GM12878 (cell line): ENCODE results near the gene MYO18B. TPM values are rescaled to one million over a fixed set of nuclear protein-coding genes. Genes with fewer than 3 reads are reported as not detected.

Experiments used
- ATAC-seq: fragments of 200-7000 bp; cut with Tn5 transposase; 3 replicates; pipeline ENCODE4 v1.9.1; 2020; ENCODE audit warnings: mild to moderate bottlenecking, moderate library complexity
- BruUV-seq: library from RNA; stranded (reverse); fragments of 400-500 nt; replicated peaks from 2 replicates; lab custom pipeline; 2021; lab: Mats Ljungman, UMichigan
- CTCF ChIA-PET: fragments of 300-600 bp; sonication (Branson Sonifier 250); formaldehyde crosslinking; extraction: SDS; loops from one replicate; lab custom pipeline; 2021; ENCODE audit warnings: inconsistent platforms; lab: Yijun Ruan, JAX
- POLR2A ChIA-PET: fragments of 350-600 bp; formaldehyde crosslinking; extraction: SDS; loops from one replicate; lab custom pipeline; 2021; ENCODE audit warnings: inconsistent platforms; lab: Charles Lee
- RAD21 ChIA-PET: fragments of 300-600 bp; sonication (Branson Sonifier 250); formaldehyde crosslinking; loops from one replicate; lab custom pipeline; 2023; ENCODE audit warnings: antibody characterized with exemption; ENCODE audit not compliant: unreplicated experiment; lab: Charles Lee
- SMC1A ChIA-PET: fragments of 300-600 bp; sonication (Branson Sonifier 250); formaldehyde crosslinking; loops from one replicate; lab custom pipeline; 2023; ENCODE audit not compliant: unreplicated experiment, uncharacterized antibody; lab: Charles Lee
- DNase-seq: peaks from one replicate; pipeline ENCODE4 v3.0.0-alpha.2; 2011; ENCODE audit warnings: low read depth, low spot score
- FAIRE-seq: peaks from 3 replicates; lab custom pipeline; 2011; peaks lifted over from hg19 to GRCh38; lab: Jason Lieb, UNC
- H2AFZ ChIP-seq: 2 replicates; pipeline ENCODE4 v1.6.0; 2011; ENCODE audit warnings: low read depth, low read length, control low read depth; ENCODE audit not compliant: control insufficient read depth
- H3K27ac ChIP-seq: 2 replicates; pipeline ENCODE4 v1.5.1; 2011; ENCODE audit warnings: control low read depth; ENCODE audit not compliant: control insufficient read depth, insufficient read depth
- H3K27me3 ChIP-seq, 2 experiments: replicated peaks in 1 of 2; 2 replicates each; pipeline versions ENCODE4 v1.6.0 to v1.6.1; 2011; ENCODE audit warnings: low read length in 1 of 2; ENCODE audit not compliant: control insufficient read depth in 2 of 2, insufficient read depth in 2 of 2
- H3K36me3 ChIP-seq, 2 experiments: 2 replicates each; pipeline ENCODE4 v1.5.1; 2011; ENCODE audit warnings: low read length in 1 of 2; ENCODE audit not compliant: control insufficient read depth in 2 of 2, insufficient read depth in 2 of 2
- H3K4me1 ChIP-seq: 2 replicates; pipeline ENCODE4 v1.6.1; 2011; ENCODE audit warnings: mild to moderate bottlenecking, low read length, moderate library complexity, mixed read lengths; ENCODE audit not compliant: control insufficient read depth, insufficient read depth
- H3K4me2 ChIP-seq: 2 replicates; pipeline ENCODE4 v1.6.0; 2011; ENCODE audit warnings: control low read depth; ENCODE audit not compliant: control insufficient read depth, insufficient read depth
- H3K4me3 ChIP-seq: fragments of 200-600 bp; sonication (generic); 2 replicates; pipeline ENCODE4 v1.5.1; 2016
- H3K79me2 ChIP-seq: 2 replicates; pipeline ENCODE4 v1.6.0; 2011; ENCODE audit warnings: low read length; ENCODE audit not compliant: control insufficient read depth, insufficient read depth
- H3K9ac ChIP-seq: 2 replicates; pipeline ENCODE4 v1.8.0; 2011; ENCODE audit warnings: low read length, control low read depth, mixed read lengths; ENCODE audit not compliant: control insufficient read depth, insufficient read depth
- H3K9me3 ChIP-seq: replicated peaks from 3 replicates; pipeline ENCODE4 v1.5.1; 2011; ENCODE audit warnings: mild to moderate bottlenecking, low read length; ENCODE audit not compliant: control insufficient read depth, insufficient read depth
- H4K20me1 ChIP-seq: 2 replicates; pipeline ENCODE4 v1.6.0; 2011; ENCODE audit not compliant: control insufficient read depth, insufficient read depth
- EZH2 ChIP-seq: IDR thresholded peaks from 2 replicates; pipeline ENCODE4 v1.6.1; 2012; ENCODE audit warnings: low read depth, mild to moderate bottlenecking, control low read depth, inconsistent platforms, low read length, borderline replicate concordance; ENCODE audit not compliant: control insufficient read depth
- IKZF1 ChIP-seq: fragments of 450-650 bp; conservative IDR thresholded peaks from 2 replicates; pipeline ENCODE4 v1.6.1; 2017; ENCODE audit warnings: antibody characterized with exemption, mild to moderate bottlenecking
- IKZF2 ChIP-seq, 2 experiments: fragments of 450-650 bp; IDR thresholded peaks; 2 replicates each; pipeline ENCODE4 v1.6.1; 2017; ENCODE audit warnings: mild to moderate bottlenecking in 2 of 2, moderate library complexity in 2 of 2
- IRF4 ChIP-seq: IDR thresholded peaks from 2 replicates; pipeline ENCODE4 v1.6.1; 2011; ENCODE audit warnings: low read depth, low read length
- JUNB ChIP-seq: IDR thresholded peaks from 2 replicates; pipeline ENCODE4 v1.6.1; 2016; ENCODE audit warnings: antibody characterized with exemption, mild to moderate bottlenecking
- KAT2A ChIP-seq: conservative IDR thresholded peaks from 2 replicates; pipeline ENCODE4 v1.6.1; 2011; ENCODE audit warnings: low read depth, low read length; ENCODE audit not compliant: control insufficient read depth
- MEF2B ChIP-seq: fragments of 450-650 bp; IDR thresholded peaks from 2 replicates; pipeline ENCODE4 v1.6.1; 2018; ENCODE audit warnings: mild to moderate bottlenecking, moderate library complexity; ENCODE audit not compliant: partially characterized antibody, poor library complexity, severe bottlenecking
- MXI1 ChIP-seq: fragments of 150-350 bp; IDR thresholded peaks from 2 replicates; pipeline ENCODE4 v1.6.1; 2011; ENCODE audit warnings: low read depth, mild to moderate bottlenecking, inconsistent platforms, low read length, improper control_type of control experiment
- NFIC ChIP-seq: IDR thresholded peaks from 2 replicates; pipeline ENCODE4 v1.6.1; 2012; ENCODE audit warnings: low read depth, mild to moderate bottlenecking, inconsistent platforms, low read length, moderate library complexity
- POU2F2 ChIP-seq: IDR thresholded peaks from 3 replicates; pipeline ENCODE4 v1.6.1; 2011; ENCODE audit warnings: low read depth, mild to moderate bottlenecking, low read length, borderline replicate concordance
- RELB ChIP-seq: fragments of 450-650 bp; IDR thresholded peaks from 2 replicates; pipeline ENCODE4 v1.6.1; 2017; ENCODE audit warnings: low read depth, mild to moderate bottlenecking, moderate library complexity
- REST ChIP-seq: IDR thresholded peaks from 2 replicates; pipeline ENCODE4 v1.6.1; 2012; ENCODE audit warnings: mild to moderate bottlenecking, low read depth, low read length
- SREBF1 ChIP-seq: IDR thresholded peaks from 2 replicates; pipeline ENCODE4 v1.6.1; 2012; ENCODE audit warnings: mild to moderate bottlenecking, low read length
- ZNF217 ChIP-seq: fragments of 450-650 bp; IDR thresholded peaks from 2 replicates; pipeline ENCODE4 v1.6.1; 2017; ENCODE audit warnings: antibody characterized with exemption, mild to moderate bottlenecking
- WGBS: methylation state at CpG from one replicate; pipeline ENCODE4 v1.1.6; 2016; ENCODE audit warnings: low lambda C conversion rate; ENCODE audit not compliant: insufficient replicate concordance, insufficient coverage; ENCODE audit errors: missing lambda C conversion rate; 5-methylcytosine and 5-hydroxymethylcytosine counted together
- in situ Hi-C: fragments of 300-500 bp; cut with MboI; formaldehyde crosslinking; loops from 9 replicates; pipeline ENCODE4 v1.14.3; 2018; ENCODE audit warnings: mixed read lengths
- intact Hi-C: fragments of 100-400 bp; cut with micrococcal nuclease; formaldehyde crosslinking; loops from one replicate; pipeline ENCODE4 v1.14.2; 2022; ENCODE audit not compliant: unreplicated experiment
- polyA plus RNA-seq, 11 experiments: library from polyadenylated mRNA; depleted of rRNA in 4 of 11; unstranded in 6 of 11; stranded (reverse) in 5 of 11; fragments of >200 nt; fragmentation: Nextera tagmentation in 4 of 11; fragmentation: Illumina TruSeq in 1 of 11; extraction: Ambion mirVana in 4 of 11; extraction: Trizol in 1 of 11; gene quantifications; 1 replicate in 1 of 11; 2 replicates in 10 of 11; pipeline versions ENCODE4 v1.2.1 to v1.2.3, GENCODE V29; 2011 to 2016; ENCODE audit warnings: inconsistent platforms in 2 of 11, missing spikeins in 2 of 11, low read depth in 1 of 11
- total RNA-seq, 4 experiments: library from RNA; depleted of rRNA in 3 of 4; stranded (reverse); fragments of >200 nt in 3 of 4; fragmentation: Illumina TruSeq in 1 of 4; extraction: Trizol in 1 of 4; gene quantifications; 2 replicates each; pipeline versions ENCODE4 v1.2.1 to v1.2.3, GENCODE V29; 2013 to 2021
- TF ChIP-seq, protein P1 (sequence below), 3 experiments: IDR thresholded peaks in 2 of 3; conservative IDR thresholded peaks in 1 of 3; 2 replicates each; pipeline ENCODE4 v1.5.1; 2011; ENCODE audit warnings: low read depth in 3 of 3, low read length in 3 of 3, mild to moderate bottlenecking in 3 of 3, control low read depth in 2 of 3, moderate library complexity in 2 of 3, inconsistent platforms in 1 of 3, mixed read lengths in 1 of 3; ENCODE audit not compliant: control insufficient read depth in 2 of 3, insufficient read depth in 1 of 3; ENCODE audit errors: extremely low read depth in 1 of 3
- TF ChIP-seq, protein P2 (sequence below): fragments of 450-650 bp; conservative IDR thresholded peaks from 2 replicates; pipeline ENCODE4 v1.6.1; 2017; ENCODE audit warnings: mild to moderate bottlenecking, moderate library complexity

The MYO18B gene
- total and polyA plus RNA-seq, 10 of the 15 experiments (the other 5 are each of a cell fraction or from before 2014, with no cell fraction given): 0.05 to 2.1 (median 0.51) TPM; not detected in 1

GRCh38 chr22:25710501-25710900 is 31.5 kb upstream of the MYO18B start:
- ATAC-seq (no peak), FAIRE-seq (no peak), DNase-seq (no peak)
- H4K20me1 ChIP-seq: no peaks in the 10 kb centered on the region
- H3K27me3 ChIP-seq: no peaks in the 10 kb centered on the region
- H2AFZ ChIP-seq: no peak overlapping the region
- H3K9ac ChIP-seq: no peak overlapping the region
- in situ Hi-C loops (no loop called here), intact Hi-C loops (no loop called here)
- peaks cover 5% of the 10 kb centered on the region; the same call in 1 of the 2 replicates for H3K4me1 ChIP-seq
- no peak overlapping the region for H3K4me2 ChIP-seq
- ChIA-PET POLR2A (no interaction called here), RAD21 (no interaction called here), CTCF (interaction anchor here (0.8 to 1.1 kb wide), 4 partner anchors 15 to 249 kb away, joined by 3 to 6 read pairs (median 3); no protein-coding TSS in a partner anchor), SMC1A (interaction anchor here (0.6 to 1.7 kb wide), 5 partner anchors 18 to 192 kb away, joined by 3 to 4 read pairs (median 3); no protein-coding TSS in a partner anchor)
- H3K36me3 ChIP-seq: peaks cover 8 to 10% of the 10 kb centered on the region in 2 experiments
- H3K9me3 ChIP-seq: no peaks in the 10 kb centered on the region
- BruUV-seq: no TSS peak
- WGBS: 94% methylated on average over 7 of the region's 7 CpGs
- no peaks in the 10 kb centered on the region for H3K79me2 ChIP-seq
- no peak overlapping the region for H3K27ac ChIP-seq
- H3K4me3 ChIP-seq: no peak overlapping the region
- TF ChIP-seq ZNF217 (no peak), SREBF1 (no peak), MXI1 (no peak), IKZF1 (no peak), POU2F2 (no peak), IRF4 (no peak), IKZF2 (IDR thresholded peaks at IDR 0.05) (no peak), MEF2B (no peak), JUNB (no peak), RELB (no peak), KAT2A (no peak), REST (no peak), NFIC (no peak), EZH2 (no peak)
- TF ChIP-seq, protein P1, sequence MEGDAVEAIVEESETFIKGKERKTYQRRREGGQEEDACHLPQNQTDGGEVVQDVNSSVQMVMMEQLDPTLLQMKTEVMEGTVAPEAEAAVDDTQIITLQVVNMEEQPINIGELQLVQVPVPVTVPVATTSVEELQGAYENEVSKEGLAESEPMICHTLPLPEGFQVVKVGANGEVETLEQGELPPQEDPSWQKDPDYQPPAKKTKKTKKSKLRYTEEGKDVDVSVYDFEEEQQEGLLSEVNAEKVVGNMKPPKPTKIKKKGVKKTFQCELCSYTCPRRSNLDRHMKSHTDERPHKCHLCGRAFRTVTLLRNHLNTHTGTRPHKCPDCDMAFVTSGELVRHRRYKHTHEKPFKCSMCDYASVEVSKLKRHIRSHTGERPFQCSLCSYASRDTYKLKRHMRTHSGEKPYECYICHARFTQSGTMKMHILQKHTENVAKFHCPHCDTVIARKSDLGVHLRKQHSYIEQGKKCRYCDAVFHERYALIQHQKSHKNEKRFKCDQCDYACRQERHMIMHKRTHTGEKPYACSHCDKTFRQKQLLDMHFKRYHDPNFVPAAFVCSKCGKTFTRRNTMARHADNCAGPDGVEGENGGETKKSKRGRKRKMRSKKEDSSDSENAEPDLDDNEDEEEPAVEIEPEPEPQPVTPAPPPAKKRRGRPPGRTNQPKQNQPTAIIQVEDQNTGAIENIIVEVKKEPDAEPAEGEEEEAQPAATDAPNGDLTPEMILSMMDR (IDR thresholded peaks at IDR 0.05 in 2 of 3, conservative IDR thresholded peaks at IDR 0.05 in 1 of 3; ENCODE audit: control insufficient read depth in 2 of 3, extremely low read depth in 1 of 3, insufficient read depth in 1 of 3, low read depth in 3 of 3, low read length in 3 of 3): no peak
- TF ChIP-seq, protein P2, sequence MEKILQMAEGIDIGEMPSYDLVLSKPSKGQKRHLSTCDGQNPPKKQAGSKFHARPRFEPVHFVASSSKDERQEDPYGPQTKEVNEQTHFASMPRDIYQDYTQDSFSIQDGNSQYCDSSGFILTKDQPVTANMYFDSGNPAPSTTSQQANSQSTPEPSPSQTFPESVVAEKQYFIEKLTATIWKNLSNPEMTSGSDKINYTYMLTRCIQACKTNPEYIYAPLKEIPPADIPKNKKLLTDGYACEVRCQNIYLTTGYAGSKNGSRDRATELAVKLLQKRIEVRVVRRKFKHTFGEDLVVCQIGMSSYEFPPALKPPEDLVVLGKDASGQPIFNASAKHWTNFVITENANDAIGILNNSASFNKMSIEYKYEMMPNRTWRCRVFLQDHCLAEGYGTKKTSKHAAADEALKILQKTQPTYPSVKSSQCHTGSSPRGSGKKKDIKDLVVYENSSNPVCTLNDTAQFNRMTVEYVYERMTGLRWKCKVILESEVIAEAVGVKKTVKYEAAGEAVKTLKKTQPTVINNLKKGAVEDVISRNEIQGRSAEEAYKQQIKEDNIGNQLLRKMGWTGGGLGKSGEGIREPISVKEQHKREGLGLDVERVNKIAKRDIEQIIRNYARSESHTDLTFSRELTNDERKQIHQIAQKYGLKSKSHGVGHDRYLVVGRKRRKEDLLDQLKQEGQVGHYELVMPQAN: no peak
